Esophagus (tissue), 2 donors: Measurements from ENCODE around the gene CHPF. TPM values are rescaled to one million over a fixed set of nuclear protein-coding genes. Genes with fewer than 3 reads are reported as not detected.

Experiments
- H3K27ac ChIP-seq, 2 donors: one replicate each; pipeline ENCODE4 v1.5.1; 2013; ENCODE audit warnings: low read depth in 2 of 2, mild to moderate bottlenecking in 2 of 2, inconsistent platforms in 1 of 2, low read length in 1 of 2, moderate library complexity in 1 of 2
- H3K27me3 ChIP-seq, 2 donors: one replicate each; pipeline ENCODE4 v1.6.1; 2013; ENCODE audit warnings: low read length in 2 of 2, control low read depth in 1 of 2, mild to moderate bottlenecking in 1 of 2; ENCODE audit not compliant: insufficient read depth in 2 of 2, control insufficient read depth in 1 of 2
- H3K36me3 ChIP-seq, 2 donors: one replicate each; pipeline ENCODE4 v1.6.1; 2013; ENCODE audit warnings: low read length in 1 of 2; ENCODE audit not compliant: control insufficient read depth in 2 of 2, insufficient read depth in 2 of 2
- H3K4me1 ChIP-seq, 2 donors: one replicate each; pipeline ENCODE4 v1.6.1; 2013; ENCODE audit warnings: low read length in 1 of 2; ENCODE audit not compliant: control insufficient read depth in 2 of 2, insufficient read depth in 2 of 2
- H3K4me3 ChIP-seq, 2 donors: one replicate each; pipeline ENCODE4 v1.5.1; 2013; ENCODE audit warnings: low read length in 2 of 2, mild to moderate bottlenecking in 2 of 2, low read depth in 1 of 2, moderate library complexity in 1 of 2
- H3K9me3 ChIP-seq, 2 donors: one replicate each; pipeline ENCODE4 v1.6.1; 2013; ENCODE audit warnings: mild to moderate bottlenecking in 2 of 2, low read depth in 1 of 2, low read length in 1 of 2, moderate library complexity in 1 of 2; ENCODE audit not compliant: control insufficient read depth in 2 of 2, insufficient read depth in 1 of 2
- WGBS, 2 donors: extraction: QIAGEN DNeasy Blood & Tissue Kit; methylation state at CpG; one replicate each; pipeline ENCODE4 v1.1.7; 2013; 5-methylcytosine and 5-hydroxymethylcytosine counted together
- polyA plus RNA-seq, 2 donors: library from polyadenylated mRNA; stranded (reverse); fragments of 200-250 nt; gene quantifications; one replicate each; pipeline ENCODE4 v1.2.3, GENCODE V29; 2013
- donor health status: healthy with polysubstance abuse.
- donor health status: Bipolar disorder and iron deficiency.

The CHPF gene
- polyA plus RNA-seq, 2 donors: 10.1 to 20.2 TPM

- peaks cover 0 to 24% of the 10 kb centered on the region in 2 donors for H3K36me3 ChIP-seq
- H3K27me3 ChIP-seq: no peaks in the 10 kb centered on the region
- peak overlapping the region; percentile 17 to 41 for H3K4me3 ChIP-seq
- H3K9me3 ChIP-seq: no peaks in the 10 kb centered on the region
- peak overlapping the region in 1 of 2 donors; percentile 1 for H3K27ac ChIP-seq
- 13 to 17% methylated on average over 44 to 48 of the region's 48 CpGs for WGBS, 2 donors
- peaks cover 0 to 15% of the 10 kb centered on the region in 2 donors for H3K4me1 ChIP-seq
Measured at GRCh38 chr2:219541611-219542180, 1.9 kb downstream of the CHPF start.

- WGBS, 2 donors: 86 to 89% methylated on average over 12 of the region's 12 CpGs
- no peak overlapping the region for H3K27ac ChIP-seq
Measured at GRCh38 chr2:219540784-219541504, 2.7 kb downstream of the CHPF start.

GRCh38 chr2:219539926-219540678 is 3.5 kb downstream of the CHPF start:
- Histone ChIP-seq H3K27ac (no peak overlapping the region), H3K36me3 (peaks cover 0 to 24% of the 10 kb centered on the region in 2 donors), H3K27me3 (no peaks in the 10 kb centered on the region), H3K4me1 (peaks cover 0 to 15% of the 10 kb centered on the region in 2 donors), H3K9me3 (no peaks in the 10 kb centered on the region), H3K4me3 (no peak overlapping the region)
- 94 to 95% methylated on average over 46 of the region's 46 CpGs for WGBS, 2 donors

More at GRCh38 chr2:219540784-219541504, 2.7 kb downstream of the CHPF start:
- Histone ChIP-seq H3K36me3 (peaks cover 0 to 24% of the 10 kb centered on the region in 2 donors), H3K4me1 (peaks cover 0 to 15% of the 10 kb centered on the region in 2 donors), H3K4me3 (no peak overlapping the region), H3K27me3 (no peaks in the 10 kb centered on the region), H3K9me3 (no peaks in the 10 kb centered on the region)

GRCh38 chr2:219538956-219539788 is 4.4 kb downstream of the CHPF start:
- peaks cover 0 to 24% of the 10 kb centered on the region in 2 donors for H3K36me3 ChIP-seq
- H3K4me1 ChIP-seq: peaks cover 0 to 10% of the 10 kb centered on the region in 2 donors
- no peaks in the 10 kb centered on the region for H3K9me3 ChIP-seq
- no peaks in the 10 kb centered on the region for H3K27me3 ChIP-seq
- H3K4me3 ChIP-seq: no peak overlapping the region
- 85 to 88% methylated on average over 32 of the region's 32 CpGs for WGBS, 2 donors
- H3K27ac ChIP-seq: no peak overlapping the region

GRCh38 chr2:219538504-219538951 is 5.1 kb downstream of the CHPF start:
- H3K4me1 ChIP-seq: peaks cover 0 to 8% of the 10 kb centered on the region in 2 donors
- H3K27me3 ChIP-seq: no peaks in the 10 kb centered on the region
- H3K36me3 ChIP-seq: peaks cover 0 to 24% of the 10 kb centered on the region in 2 donors
- 60 to 63% methylated on average over 6 of the region's 6 CpGs for whole genome bisulfite sequencing, 2 donors
- no peak overlapping the region for H3K27ac ChIP-seq
- no peaks in the 10 kb centered on the region for H3K9me3 ChIP-seq
- H3K4me3 ChIP-seq: no peak overlapping the region

- H3K4me1 ChIP-seq: peaks cover 0 to 8% of the 10 kb centered on the region in 2 donors
- 49 to 52% methylated on average over 13 of the region's 15 CpGs for WGBS, 2 donors
- H3K27ac ChIP-seq: no peak overlapping the region
- no peaks in the 10 kb centered on the region for H3K27me3 ChIP-seq
- H3K9me3 ChIP-seq: no peaks in the 10 kb centered on the region
- peaks cover 0 to 24% of the 10 kb centered on the region in 2 donors for H3K36me3 ChIP-seq
- no peak overlapping the region for H3K4me3 ChIP-seq
Measured at GRCh38 chr2:219537657-219538488, 5.7 kb downstream of the CHPF start.

GRCh38 chr2:219536967-219537366 is 6.6 kb downstream of the CHPF start:
- peaks cover 0 to 24% of the 10 kb centered on the region in 2 donors for H3K36me3 ChIP-seq
- peaks cover 0 to 6% of the 10 kb centered on the region in 2 donors for H3K4me1 ChIP-seq
- 54 to 62% methylated on average over 9 of the region's 9 CpGs for WGBS, 2 donors
- H3K27ac ChIP-seq: no peak overlapping the region
- no peaks in the 10 kb centered on the region for H3K9me3 ChIP-seq
- no peak overlapping the region for H3K4me3 ChIP-seq
- H3K27me3 ChIP-seq: no peaks in the 10 kb centered on the region

GRCh38 chr2:219536425-219536824 is 7.2 kb downstream of the CHPF start:
- Histone ChIP-seq H3K36me3 (peaks cover 0 to 23% of the 10 kb centered on the region in 2 donors), H3K4me3 (no peak overlapping the region), H3K9me3 (no peaks in the 10 kb centered on the region), H3K27me3 (no peaks in the 10 kb centered on the region), H3K4me1 (peaks cover 0 to under 1% of the 10 kb centered on the region in 2 donors), H3K27ac (no peak overlapping the region)
- 82 to 85% methylated on average over 16 of the region's 16 CpGs for WGBS, 2 donors
